Ovary (tissue), 3 donors: ENCODE measurements around the gene P2RX2.

Experiments
- EP300 ChIP-seq: sonication (generic); formaldehyde crosslinking; IDR thresholded peaks from one replicate; pipeline ENCODE4 v1.6.1; 2017; ENCODE audit warnings: antibody characterized with exemption
- POLR2A ChIP-seq: fragments of 450-650 bp; IDR thresholded peaks from one replicate; pipeline ENCODE4 v1.6.1; 2017; ENCODE audit warnings: antibody characterized with exemption, mild to moderate bottlenecking, moderate library complexity
- TF ChIP-seq, protein P1 (sequence below), 3 donors: fragments of 450-650 bp in 2 of 3; fragments of 200-600 bp in 1 of 3; IDR thresholded peaks; one replicate each; pipeline versions ENCODE4 v1.5.1 to v1.8.0; 2016 to 2022; ENCODE audit warnings: antibody characterized with exemption in 3 of 3, mild to moderate bottlenecking in 1 of 3
- donor health status: DM: no; HTN: no; CAD: no.

DNA sequence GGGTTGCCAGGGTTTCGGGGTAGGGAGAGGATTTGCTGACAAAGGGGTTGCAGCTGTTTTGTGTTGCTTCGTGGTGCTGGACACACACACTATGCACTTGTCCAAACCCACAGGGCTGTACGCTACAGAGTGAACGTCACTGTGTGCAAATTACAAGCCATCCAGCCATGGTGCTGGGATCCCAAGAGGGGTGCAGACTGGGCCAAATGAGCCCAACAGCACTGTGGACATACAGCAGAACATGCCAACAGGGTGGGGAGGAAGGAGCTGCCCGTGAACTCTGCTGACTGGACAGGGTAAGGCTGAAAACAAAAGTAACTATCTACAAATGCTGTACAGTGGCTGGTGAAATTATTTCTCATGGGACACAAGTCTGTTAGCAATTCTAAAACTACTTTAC lies 43.4 kb downstream of the P2RX2 start:
- TF ChIP-seq, protein P1, sequence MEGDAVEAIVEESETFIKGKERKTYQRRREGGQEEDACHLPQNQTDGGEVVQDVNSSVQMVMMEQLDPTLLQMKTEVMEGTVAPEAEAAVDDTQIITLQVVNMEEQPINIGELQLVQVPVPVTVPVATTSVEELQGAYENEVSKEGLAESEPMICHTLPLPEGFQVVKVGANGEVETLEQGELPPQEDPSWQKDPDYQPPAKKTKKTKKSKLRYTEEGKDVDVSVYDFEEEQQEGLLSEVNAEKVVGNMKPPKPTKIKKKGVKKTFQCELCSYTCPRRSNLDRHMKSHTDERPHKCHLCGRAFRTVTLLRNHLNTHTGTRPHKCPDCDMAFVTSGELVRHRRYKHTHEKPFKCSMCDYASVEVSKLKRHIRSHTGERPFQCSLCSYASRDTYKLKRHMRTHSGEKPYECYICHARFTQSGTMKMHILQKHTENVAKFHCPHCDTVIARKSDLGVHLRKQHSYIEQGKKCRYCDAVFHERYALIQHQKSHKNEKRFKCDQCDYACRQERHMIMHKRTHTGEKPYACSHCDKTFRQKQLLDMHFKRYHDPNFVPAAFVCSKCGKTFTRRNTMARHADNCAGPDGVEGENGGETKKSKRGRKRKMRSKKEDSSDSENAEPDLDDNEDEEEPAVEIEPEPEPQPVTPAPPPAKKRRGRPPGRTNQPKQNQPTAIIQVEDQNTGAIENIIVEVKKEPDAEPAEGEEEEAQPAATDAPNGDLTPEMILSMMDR (IDR thresholded peaks at IDR 0.05) = no peak
- TF ChIP-seq POLR2A (no peak), EP300 (no peak)
